ENCODE measurements around the gene ATG4B.
A peak's percentile ranks its signal among the peaks of the same experiment; 100 is the strongest.

The ATG4B gene

GRCh38 chr2:241607162-241607885 lies 30.2 kb upstream of the ATG4B start:
- no peak overlapping the region for H3K4me3 ChIP-seq (ENCODE audit: control insufficient read depth, low read depth, low read length)
- TF ChIP-seq CTCF (conservative IDR thresholded peaks at IDR 0.05; ENCODE audit: control insufficient read depth, insufficient read depth, low read depth, low read length), result no peak
- no peak for DNase-seq (ENCODE audit: low read depth)

- no peak overlapping the region for H3K4me3 ChIP-seq (ENCODE audit: control insufficient read depth, low read depth, low read length)
- no peak for TF ChIP-seq CTCF (conservative IDR thresholded peaks at IDR 0.05; ENCODE audit: control insufficient read depth, insufficient read depth, low read depth, low read length)
- DNase-seq (ENCODE audit: low read depth), result no peak
Observed at GRCh38 chr2:241608881-241609280, 28.6 kb upstream of the ATG4B start.

- peak; percentile 80 for DNase-seq (ENCODE audit: low read depth)
Observed at GRCh38 chr2:241609859-241610793, 27.4 kb upstream of the ATG4B start.

GRCh38 chr2:241611062-241611461 lies 26.4 kb upstream of the ATG4B start:
- H3K4me3 ChIP-seq (ENCODE audit: control insufficient read depth, low read depth, low read length), result no peak overlapping the region
- no peak for DNase-seq (ENCODE audit: low read depth)
- no peak for TF ChIP-seq CTCF (conservative IDR thresholded peaks at IDR 0.05; ENCODE audit: control insufficient read depth, insufficient read depth, low read depth, low read length)

More at GRCh38 chr2:241609859-241610793, 27.4 kb upstream of the ATG4B start:
- TF ChIP-seq CTCF (conservative IDR thresholded peaks at IDR 0.05; ENCODE audit: control insufficient read depth, insufficient read depth, low read depth, low read length), result no peak
- peak overlapping the region; percentile 50 for H3K4me3 ChIP-seq (ENCODE audit: control insufficient read depth, low read depth, low read length)

- no peak overlapping the region for H3K4me3 ChIP-seq (ENCODE audit: control insufficient read depth, low read depth, low read length)
- no peak for DNase-seq (ENCODE audit: low read depth)
- TF ChIP-seq CTCF (conservative IDR thresholded peaks at IDR 0.05; ENCODE audit: control insufficient read depth, insufficient read depth, low read depth, low read length), result no peak
Observed at GRCh38 chr2:241612156-241613016, 25.1 kb upstream of the ATG4B start.
